ENCODE results near the gene UBE2L5. TPM values are rescaled to one million over a fixed set of nuclear protein-coding genes. Genes with fewer than 3 reads are reported as not detected.

The UBE2L5 gene
- total and polyA plus RNA-seq, 2 of the 8 experiments (the other 6 are each of a cell fraction or from before 2014, with no cell fraction given): not detected

GRCh38 chr13:30429721-30430694 lies 7.7 kb downstream of the UBE2L5 start:
- no peak overlapping the region for H3K56ac ChIP-seq (replicated peaks; ENCODE audit: insufficient read length, low read depth, low read length)
- no peak overlapping the region for H2BK20ac ChIP-seq (ENCODE audit: low read length)
- no peaks in the 10 kb centered on the region for H3K23me2 ChIP-seq (ENCODE audit: low read depth, low read length)
- no peaks in the 10 kb centered on the region for H3K79me1 ChIP-seq (ENCODE audit: low read depth, low read length)
- no peaks in the 10 kb centered on the region for H3K4me1 ChIP-seq (replicated peaks in 1 of 4; ENCODE audit: control insufficient read depth in 3 of 4, insufficient read depth in 4 of 4, low read length in 3 of 4)
- no peak overlapping the region for H4K8ac ChIP-seq (ENCODE audit: extremely low read depth, insufficient read depth, low read length)
- no peaks in the 10 kb centered on the region for H4K20me1 ChIP-seq (replicated peaks in 1 of 2; ENCODE audit: control insufficient read depth in 1 of 2, insufficient read depth in 2 of 2, low read length in 2 of 2)
- H3K36me3 ChIP-seq (ENCODE audit: control insufficient read depth in 2 of 4, insufficient read depth in 4 of 4, low read length in 3 of 4): no peaks in the 10 kb centered on the region
- no peak overlapping the region for H3K23ac ChIP-seq (ENCODE audit: insufficient read length)
- POLR2A ChIA-PET (ENCODE audit: partially characterized antibody): interaction anchor here (0.7 to 1.0 kb wide), 2 partner anchors 9 to 958 kb away, joined by 3 to 5 read pairs; no protein-coding TSS in a partner anchor
- no peak overlapping the region for H3K9ac ChIP-seq (replicated peaks in 1 of 4; ENCODE audit: extremely low read depth in 1 of 4, low read depth in 3 of 4, low read length in 3 of 4)
- no peak overlapping the region for H2AK5ac ChIP-seq (ENCODE audit: low read depth, low read length)
- no peak overlapping the region for H3K18ac ChIP-seq (ENCODE audit: extremely low read depth, low read length)
- no peak overlapping the region for H2BK5ac ChIP-seq (ENCODE audit: low read depth, low read length)
- no peak overlapping the region for H3K4me3 ChIP-seq (ENCODE audit: extremely low read depth in 1 of 4, insufficient read depth in 2 of 4, low read depth in 3 of 4, low read length in 4 of 4)
- WGBS, 2 experiments (ENCODE audit: extremely low coverage in 1 of 2, insufficient coverage in 1 of 2, insufficient read length in 1 of 2, insufficient replicate concordance in 2 of 2, low coverage in 1 of 2, low lambda C conversion rate in 2 of 2, missing lambda C conversion rate in 1 of 2): 79% methylated on average over 6 of the region's 6 CpGs; no CpG with 5 or more reads in 1 of the 2 experiments
- CTCF ChIA-PET (ENCODE audit: partially characterized antibody): interaction anchor here (0.6 kb wide), 3 partner anchors 14 to 152 kb away, joined by 3 to 6 read pairs (median 3); no protein-coding TSS in a partner anchor
- FAIRE-seq (no peak), DNase-seq (ENCODE audit: low read depth in 1 of 2, low spot score in 2 of 2) (no peak)
- H4K5ac ChIP-seq (ENCODE audit: insufficient read length, low read depth, low read length): no peak overlapping the region
- no peak overlapping the region for H3K14ac ChIP-seq (ENCODE audit: insufficient read length)
- H3K4ac ChIP-seq (replicated peaks; ENCODE audit: insufficient read length, low read depth, low read length): no peak overlapping the region
- no peak overlapping the region for H3K4me2 ChIP-seq (ENCODE audit: insufficient read depth in 1 of 2, low read depth in 2 of 2, low read length in 2 of 2)
- no peak overlapping the region for H2BK15ac ChIP-seq (ENCODE audit: low read length)
- H3K27me3 ChIP-seq (replicated peaks in 1 of 4; ENCODE audit: control insufficient read depth in 3 of 4, extremely low read depth in 1 of 4, insufficient read depth in 3 of 4, low read length in 3 of 4): no peaks in the 10 kb centered on the region
- H2AFZ ChIP-seq (ENCODE audit: low read length): no peak overlapping the region
- TF ChIP-seq KDM4A (IDR thresholded peaks at IDR 0.05; ENCODE audit: low read depth, low read length, severe bottlenecking): no peak
- TF ChIP-seq RXRA (IDR thresholded peaks at IDR 0.05; ENCODE audit: insufficient read depth, low read depth, low read length): no peak
- no peak for TF ChIP-seq SUZ12 (IDR thresholded peaks at IDR 0.05; ENCODE audit: low read length)
- no peak for TF ChIP-seq NRF1 (IDR thresholded peaks at IDR 0.05; ENCODE audit: low read depth, low read length)
- no peak for TF ChIP-seq SP2 (IDR thresholded peaks at IDR 0.05; ENCODE audit: low read length)
- TF ChIP-seq EZH2 (IDR thresholded peaks at IDR 0.05; ENCODE audit: low read depth, low read length, severe bottlenecking): no peak
- 0 out of 2 replicates have a peak, but pooled peaks have one; percentile 37 for TF ChIP-seq JUND (IDR thresholded peaks at IDR 0.05; ENCODE audit: low read length)
- TF ChIP-seq RAD21 (IDR thresholded peaks at IDR 0.05 in 1 of 2, conservative IDR thresholded peaks at IDR 0.05 in 1 of 2; ENCODE audit: low read depth in 2 of 2, low read length in 2 of 2): no peak
- no peak overlapping the region for H2BK12ac ChIP-seq (ENCODE audit: low read depth, low read length)
- no peak overlapping the region for H2BK120ac ChIP-seq (replicated peaks; ENCODE audit: low read depth, low read length)
- H3K9me3 ChIP-seq (ENCODE audit: insufficient read depth in 2 of 2, low read depth in 1 of 2, low read length in 1 of 2): no peaks in the 10 kb centered on the region
- no peak overlapping the region for H4K91ac ChIP-seq (replicated peaks; ENCODE audit: insufficient read length, low read length)
- no peaks in the 10 kb centered on the region for H3K79me2 ChIP-seq (ENCODE audit: control insufficient read depth in 1 of 2, insufficient read depth in 2 of 2, low read length in 2 of 2)
- H3K27ac ChIP-seq (ENCODE audit: low read depth, low read length): no peak overlapping the region

Measured in H1 (cell line).